Activated T-cell treated with anti-CD3 and anti-CD28 coated beads for 24 hours (primary cell): ENCODE measurements around the gene TFF3.

Experiments used
- DNase-seq: peaks from one replicate; pipeline ENCODE4 v3.0.0-alpha.2; 2020; ENCODE audit warnings: low read depth

Gene TFF3

GRCh38 chr21:42346866-42347600 lies 31.8 kb upstream of the TFF3 start:
- no peak for DNase-seq

GRCh38 chr21:42346441-42346840 lies 31.2 kb upstream of the TFF3 start:
- no peak for DNase-seq

DNA sequence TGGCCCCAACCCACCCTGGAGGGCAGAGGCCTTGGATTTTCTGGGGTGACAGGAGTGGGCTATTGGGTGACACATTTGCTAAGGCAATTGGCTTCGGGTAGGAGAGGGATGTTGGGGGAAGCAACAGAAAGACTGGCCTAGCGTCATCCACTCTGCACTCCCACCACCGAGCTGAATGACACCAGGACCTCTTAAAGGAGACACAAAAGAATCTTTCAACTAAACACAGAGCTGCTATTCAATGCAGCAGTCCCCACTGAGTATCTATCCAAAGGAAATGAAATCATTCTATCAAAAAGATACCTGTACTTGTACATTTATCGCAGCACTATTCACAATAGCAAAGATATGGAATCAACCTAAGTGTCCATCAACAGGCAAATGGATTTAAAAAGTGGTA lies 29.4 kb upstream of the TFF3 start:
- no peak for DNase-seq

- no peak for DNase-seq
Measured at GRCh38 chr21:42343963-42344510, 28.8 kb upstream of the TFF3 start.

- no peak for DNase-seq
Measured at GRCh38 chr21:42343556-42343955, 28.3 kb upstream of the TFF3 start.

DNA sequence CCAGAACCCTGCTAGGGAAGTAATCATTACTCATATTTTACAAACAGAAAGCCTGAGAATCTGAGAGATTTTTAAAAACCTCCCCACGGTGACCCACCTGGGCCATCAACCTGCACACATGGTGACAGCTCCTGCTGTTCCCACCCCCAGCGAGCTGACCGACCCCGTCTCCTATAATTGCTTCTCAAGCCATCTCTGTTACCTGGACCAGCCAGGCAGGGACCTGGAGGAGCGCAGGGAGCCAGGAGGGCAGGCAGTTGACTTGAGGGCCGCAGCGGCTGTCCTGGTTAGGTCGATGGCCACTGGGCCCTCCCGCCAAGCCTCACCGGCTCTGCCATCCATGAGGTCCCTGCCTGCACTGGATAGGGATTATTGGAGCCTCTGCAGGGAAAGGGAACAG lies 27.9 kb upstream of the TFF3 start:
- DNase-seq = no peak

DNA sequence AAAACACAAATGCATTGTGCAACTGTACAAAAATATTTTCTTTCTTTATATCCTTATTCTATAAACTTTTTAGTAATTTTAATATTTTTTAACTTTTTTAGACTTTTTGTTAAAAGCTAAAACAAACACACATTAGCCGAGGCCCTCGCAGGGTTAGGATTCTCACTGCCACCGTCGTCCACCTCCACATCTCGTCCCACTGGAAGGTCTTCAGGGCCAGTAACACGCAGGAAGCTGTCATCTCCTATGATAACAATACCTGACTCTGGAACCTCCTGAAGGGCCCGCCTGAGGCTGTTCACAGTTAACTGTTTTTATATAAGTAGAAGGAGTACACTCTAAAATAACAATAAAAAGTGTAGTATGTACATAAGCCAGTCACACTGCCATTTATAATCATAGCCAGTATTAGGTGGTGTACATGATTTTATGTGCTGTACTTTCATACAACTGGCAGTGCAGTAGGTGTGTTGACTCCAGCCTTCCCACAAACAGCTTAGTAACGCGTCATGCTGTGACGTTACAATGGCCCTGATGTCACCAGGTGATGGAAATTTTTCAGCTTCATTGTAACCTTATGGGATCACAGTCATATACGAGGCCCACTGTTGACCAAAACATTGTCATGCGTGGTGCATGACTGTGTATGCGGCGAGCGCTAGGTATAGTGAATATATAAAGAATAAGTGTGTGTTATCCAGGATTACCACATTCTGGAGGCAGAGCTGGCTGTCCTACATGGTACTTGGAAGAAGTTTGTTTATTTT lies 26.8 kb upstream of the TFF3 start:
- no peak for DNase-seq

- no peak for DNase-seq
Measured at GRCh38 chr21:42340187-42341050, 25.2 kb upstream of the TFF3 start.

- DNase-seq = no peak
Measured at GRCh38 chr21:42338729-42339715, 23.8 kb upstream of the TFF3 start.

DNA sequence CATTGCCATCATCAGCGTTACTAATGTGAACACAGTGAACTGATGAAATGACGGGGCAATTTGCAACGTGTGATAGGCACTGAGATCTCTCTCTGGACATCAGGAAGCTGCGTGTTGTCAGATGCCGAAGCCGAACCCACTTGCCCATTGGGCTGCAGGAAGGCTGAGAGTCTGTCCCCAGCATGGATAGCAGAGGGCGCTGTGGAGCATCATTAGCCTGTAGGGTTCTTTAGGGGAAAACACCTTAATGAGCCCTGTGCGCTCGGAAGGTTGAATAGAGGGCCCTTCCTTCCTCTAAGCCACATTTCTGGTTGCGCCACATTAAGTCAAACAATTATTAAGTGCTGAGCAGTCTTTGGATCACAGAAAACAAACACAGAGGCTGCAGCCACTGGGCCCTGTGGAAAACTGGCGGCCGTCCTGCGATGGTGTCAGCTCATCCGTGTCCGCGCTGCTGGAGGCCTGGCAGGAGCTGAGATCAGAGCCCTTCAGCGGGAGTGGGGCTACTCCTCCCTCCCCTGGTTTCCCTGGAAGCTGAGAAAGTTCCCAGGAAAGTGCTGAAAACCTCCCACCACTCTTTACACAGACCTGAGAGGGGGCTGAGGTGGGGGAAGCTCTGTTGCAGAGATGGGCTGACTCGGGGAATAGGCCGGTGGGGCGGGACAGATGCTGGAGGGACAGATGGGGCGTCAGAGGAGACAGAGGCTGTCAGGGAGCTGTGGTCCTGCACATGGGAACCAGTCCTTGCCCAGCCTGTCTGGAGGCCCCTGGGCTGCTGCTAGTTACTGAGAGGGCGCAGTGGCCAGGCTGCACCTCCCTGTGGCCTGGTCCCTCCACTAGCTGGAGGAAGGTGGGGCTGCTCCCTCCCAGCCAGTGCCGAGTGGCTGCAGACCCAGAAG lies 22.9 kb upstream of the TFF3 start:
- peak; percentile 76 for DNase-seq

- no peak for DNase-seq
Measured at GRCh38 chr21:42337276-42337675, 22.1 kb upstream of the TFF3 start.

- DNase-seq = no peak
Measured at GRCh38 chr21:42336054-42336453, 20.8 kb upstream of the TFF3 start.

DNA sequence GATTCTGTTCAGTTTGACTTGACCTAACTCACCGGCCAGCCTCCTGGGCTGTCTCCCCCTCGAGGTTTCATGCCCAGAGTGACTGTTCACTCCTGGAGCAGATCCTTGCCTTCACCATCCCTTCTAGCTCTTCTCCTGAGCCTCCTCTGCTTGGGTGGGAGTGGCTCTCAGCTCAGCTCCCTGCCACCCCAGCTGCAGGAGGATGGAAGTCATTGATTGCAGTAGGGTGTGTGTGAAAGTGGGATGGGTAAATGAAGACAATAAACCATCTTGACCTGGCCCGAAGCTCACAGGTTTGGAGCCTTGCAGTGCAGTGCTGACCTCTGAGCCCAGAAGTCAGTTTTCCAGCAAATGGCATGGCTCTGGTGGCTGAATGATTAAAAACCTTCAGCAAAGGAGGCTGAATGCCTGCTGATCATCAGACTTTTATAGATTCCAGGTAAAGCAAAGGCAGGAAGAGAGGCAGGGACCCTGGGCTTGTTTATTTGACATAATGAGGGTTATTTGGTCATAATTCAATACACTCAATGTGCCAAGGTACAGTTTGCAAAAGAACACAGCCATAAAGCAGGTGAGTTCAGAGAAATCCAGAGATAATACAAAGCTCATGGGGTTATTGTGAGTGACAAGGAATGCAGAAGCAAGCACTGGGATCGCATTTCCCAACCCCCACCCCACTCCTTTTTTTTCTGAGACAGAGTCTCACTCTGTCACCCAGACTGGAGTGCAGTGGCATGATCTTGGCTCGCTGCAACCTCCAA lies 17.5 kb upstream of the TFF3 start:
- no peak for DNase-seq

DNA sequence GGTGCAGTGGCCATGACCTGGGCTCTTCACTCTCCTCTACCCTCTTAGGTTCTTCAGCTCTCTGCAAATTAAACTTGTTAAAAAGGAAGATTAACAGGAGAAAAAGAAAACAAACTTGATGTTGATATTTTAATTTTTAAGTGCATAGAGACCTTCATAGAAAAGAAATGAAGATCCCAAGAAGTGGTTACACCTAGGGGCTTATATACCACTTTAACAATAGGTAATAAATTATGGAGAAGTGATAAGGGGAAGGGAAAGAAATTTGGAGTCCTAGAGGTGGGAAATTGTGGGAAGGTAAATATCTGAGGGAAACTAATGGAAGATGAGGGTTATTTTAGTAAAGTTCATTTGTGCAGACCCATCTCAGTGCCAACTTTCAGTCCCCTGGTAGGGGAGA lies 16.5 kb upstream of the TFF3 start:
- DNase-seq = no peak

DNA sequence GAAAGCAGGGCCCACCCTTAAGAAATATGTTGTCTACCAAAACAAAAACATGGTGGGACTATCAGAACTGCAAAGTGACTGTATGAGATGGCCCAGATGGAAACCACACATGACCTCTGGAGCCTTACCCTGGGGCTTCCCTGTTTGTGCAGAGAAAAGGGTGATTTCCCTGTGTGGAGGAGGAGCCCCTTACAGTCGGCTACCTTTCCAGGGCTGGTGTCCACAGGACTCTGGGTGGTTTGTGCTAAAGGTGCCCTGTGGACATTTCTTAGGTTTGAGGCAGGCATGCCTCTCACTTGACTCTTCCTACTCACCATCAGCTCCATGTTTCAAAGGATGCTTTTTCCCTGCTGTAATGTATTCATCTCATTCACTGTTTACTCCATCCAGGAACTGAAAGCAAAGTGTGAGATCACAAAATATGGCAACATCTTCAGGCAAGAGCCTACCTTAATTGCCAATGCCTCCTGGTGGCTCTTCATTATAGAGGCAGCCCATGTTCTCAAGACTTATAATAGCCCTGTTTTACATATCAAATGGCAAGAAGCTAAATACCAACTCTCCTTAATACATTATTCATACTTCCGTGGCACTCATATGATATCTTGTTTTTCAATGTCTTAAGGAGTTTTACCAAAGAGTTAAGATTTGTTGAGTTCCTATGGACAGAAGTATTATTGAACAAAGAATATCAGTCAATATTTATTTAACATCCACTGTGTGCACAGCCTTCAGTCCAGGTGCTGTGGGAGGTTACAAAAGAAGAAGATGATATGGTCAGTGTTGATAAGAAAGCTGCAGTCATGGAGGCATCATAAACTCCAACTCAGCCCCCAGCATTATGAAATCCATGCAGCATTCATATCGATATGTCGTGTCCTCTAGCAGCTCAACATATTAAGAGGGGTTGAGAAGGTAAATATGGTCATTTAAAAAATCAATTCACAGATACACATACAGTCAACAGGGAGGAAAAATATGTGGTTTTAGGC lies 15.5 kb upstream of the TFF3 start:
- no peak for DNase-seq

- DNase-seq = no peak
Measured at GRCh38 chr21:42324896-42325295, 9.7 kb upstream of the TFF3 start.

DNA sequence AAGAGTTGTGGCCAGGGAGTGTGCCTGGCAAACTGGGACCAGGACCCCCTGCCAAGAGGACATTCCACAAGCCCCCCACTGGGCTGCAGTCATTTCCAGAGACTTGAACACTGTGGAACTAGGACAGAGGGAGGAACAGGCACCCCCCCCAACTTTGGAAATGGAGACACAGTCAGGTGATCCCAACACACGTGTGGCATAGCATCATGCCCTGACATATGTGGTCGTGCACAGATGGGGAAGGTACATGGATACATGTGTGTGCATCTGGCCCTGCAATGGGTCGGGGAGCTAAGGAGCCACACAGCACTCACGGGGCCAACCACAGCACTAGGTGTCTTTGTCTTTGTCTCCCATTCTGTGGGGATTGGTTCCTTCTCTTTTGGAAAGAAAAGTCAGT lies 6.6 kb upstream of the TFF3 start:
- no peak for DNase-seq

- no peak for DNase-seq
Measured at GRCh38 chr21:42321231-42321630, 6.0 kb upstream of the TFF3 start.
